Calu3 (cell line): Measurements from ENCODE around the gene TMEM181. TPM values are rescaled to one million over a fixed set of nuclear protein-coding genes. Genes with fewer than 3 reads are reported as not detected.

Experiments
- BruUV-seq: library from RNA; stranded (reverse); fragments of 400-500 nt; replicated peaks from 2 replicates; lab custom pipeline; 2021; lab: Mats Ljungman, UMichigan
- CTCF ChIA-PET: fragments of 300-600 bp; sonication (Branson Sonifier 250); formaldehyde crosslinking; loops from one replicate; lab custom pipeline; 2022; ENCODE audit warnings: antibody characterized with exemption; lab: Charles Lee
- DNase-seq: peaks from one replicate; pipeline ENCODE4 v3.0.0; 2022
- H3K27ac Mint-ChIP-seq: one replicate; pipeline ENCODE4 v1.8.0; 2022; ENCODE audit warnings: mixed read lengths; ENCODE audit not compliant: unreplicated experiment
- H3K27me3 Mint-ChIP-seq: one replicate; pipeline ENCODE4 v1.8.0; 2022; ENCODE audit warnings: mixed read lengths; ENCODE audit not compliant: unreplicated experiment
- H3K36me3 Mint-ChIP-seq: one replicate; pipeline ENCODE4 v1.8.0; 2022; ENCODE audit warnings: mild to moderate bottlenecking, moderate library complexity, mixed read lengths; ENCODE audit not compliant: insufficient read depth, unreplicated experiment
- H3K4me1 Mint-ChIP-seq: one replicate; pipeline ENCODE4 v1.8.0; 2022; ENCODE audit warnings: mild to moderate bottlenecking, low read depth, mixed read lengths; ENCODE audit not compliant: unreplicated experiment
- H3K4me3 Mint-ChIP-seq: one replicate; pipeline ENCODE4 v1.8.0; 2022; ENCODE audit warnings: mild to moderate bottlenecking, low read depth, moderate library complexity, mixed read lengths; ENCODE audit not compliant: unreplicated experiment
- H3K9me3 Mint-ChIP-seq: one replicate; pipeline ENCODE4 v1.8.0; 2022; ENCODE audit warnings: low read depth, mixed read lengths; ENCODE audit not compliant: unreplicated experiment
- CTCF ChIP-seq: fragments of 200-600 bp; IDR thresholded peaks from one replicate; pipeline ENCODE4 v1.8.0; 2022; ENCODE audit warnings: antibody characterized with exemption; ENCODE audit not compliant: unreplicated experiment
- intact Hi-C: fragments of 100-400 bp; cut with micrococcal nuclease; formaldehyde crosslinking; loops from one replicate; pipeline ENCODE4 v1.10.0; 2022; ENCODE audit not compliant: unreplicated experiment
- total RNA-seq: library from RNA; stranded (reverse); gene quantifications from 2 replicates; pipeline ENCODE4 v1.2.3, GENCODE V29; 2022

Gene TMEM181
- total RNA-seq, 1 experiment from 2014 or later: 48.7 TPM

- intact Hi-C loops: no loop called here
- H3K9me3 Mint-ChIP-seq: no peaks in the 10 kb centered on the region
- H3K4me1 Mint-ChIP-seq: peaks cover 43% of the 10 kb centered on the region
- BruUV-seq: no TSS peak
- CTCF ChIA-PET: interaction anchor here (1.2 kb wide), 1 partner anchor 355 kb away, joined by 3 read pairs; no protein-coding TSS in a partner anchor
- H3K27me3 Mint-ChIP-seq: no peaks in the 10 kb centered on the region
- no peak for DNase-seq
- H3K4me3 Mint-ChIP-seq: no peak overlapping the region
- no peak overlapping the region for H3K27ac Mint-ChIP-seq
- peaks cover 27% of the 10 kb centered on the region for H3K36me3 Mint-ChIP-seq
- TF ChIP-seq CTCF: no peak
Measured at GRCh38 chr6:158569036-158569435, 9.1 kb downstream of the TMEM181 start.

DNA sequence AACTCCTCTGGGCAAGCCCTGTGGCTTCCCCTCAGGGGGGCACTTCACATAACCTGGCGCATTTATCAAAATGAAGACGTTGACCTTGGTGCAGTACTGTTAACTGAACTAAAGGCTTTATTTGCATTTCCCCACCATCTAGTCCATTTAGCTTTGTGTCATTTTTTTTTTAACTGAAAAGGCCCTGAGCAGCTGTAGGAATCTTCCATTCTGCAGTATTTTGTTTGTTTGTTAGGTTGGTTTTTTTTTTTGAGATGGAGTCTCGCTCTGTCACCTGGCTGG lies 10.7 kb downstream of the TMEM181 start:
- no peak overlapping the region for H3K27ac Mint-ChIP-seq
- peaks cover 59% of the 10 kb centered on the region for H3K4me1 Mint-ChIP-seq
- no peak overlapping the region for H3K4me3 Mint-ChIP-seq
- no peak for TF ChIP-seq CTCF
- no peaks in the 10 kb centered on the region for H3K9me3 Mint-ChIP-seq
- DNase-seq: no peak
- CTCF ChIA-PET: interaction anchor here (1.1 kb wide), 1 partner anchor 31 kb away, joined by 3 read pairs; no protein-coding TSS in a partner anchor
- H3K27me3 Mint-ChIP-seq: no peaks in the 10 kb centered on the region
- intact Hi-C loops: no loop called here
- H3K36me3 Mint-ChIP-seq: peaks cover 32% of the 10 kb centered on the region
- no TSS peak for BruUV-seq

GRCh38 chr6:158571826-158572652 lies 12.1 kb downstream of the TMEM181 start:
- peaks cover 32% of the 10 kb centered on the region for H3K36me3 Mint-ChIP-seq
- DNase-seq: peak; percentile 84
- no peaks in the 10 kb centered on the region for H3K9me3 Mint-ChIP-seq
- TSS peak; percentile 50 for BruUV-seq
- TF ChIP-seq CTCF: no peak
- no peaks in the 10 kb centered on the region for H3K27me3 Mint-ChIP-seq
- H3K4me3 Mint-ChIP-seq: peak overlapping the region; percentile 77
- CTCF ChIA-PET: interaction anchor here (0.6 to 1.8 kb wide), 4 partner anchors 11 to 358 kb away, joined by 3 to 6 read pairs (median 4); no protein-coding TSS in a partner anchor
- H3K27ac Mint-ChIP-seq: peak overlapping the region; percentile 97
- peaks cover 63% of the 10 kb centered on the region for H3K4me1 Mint-ChIP-seq
- intact Hi-C loops: no loop called here

DNA sequence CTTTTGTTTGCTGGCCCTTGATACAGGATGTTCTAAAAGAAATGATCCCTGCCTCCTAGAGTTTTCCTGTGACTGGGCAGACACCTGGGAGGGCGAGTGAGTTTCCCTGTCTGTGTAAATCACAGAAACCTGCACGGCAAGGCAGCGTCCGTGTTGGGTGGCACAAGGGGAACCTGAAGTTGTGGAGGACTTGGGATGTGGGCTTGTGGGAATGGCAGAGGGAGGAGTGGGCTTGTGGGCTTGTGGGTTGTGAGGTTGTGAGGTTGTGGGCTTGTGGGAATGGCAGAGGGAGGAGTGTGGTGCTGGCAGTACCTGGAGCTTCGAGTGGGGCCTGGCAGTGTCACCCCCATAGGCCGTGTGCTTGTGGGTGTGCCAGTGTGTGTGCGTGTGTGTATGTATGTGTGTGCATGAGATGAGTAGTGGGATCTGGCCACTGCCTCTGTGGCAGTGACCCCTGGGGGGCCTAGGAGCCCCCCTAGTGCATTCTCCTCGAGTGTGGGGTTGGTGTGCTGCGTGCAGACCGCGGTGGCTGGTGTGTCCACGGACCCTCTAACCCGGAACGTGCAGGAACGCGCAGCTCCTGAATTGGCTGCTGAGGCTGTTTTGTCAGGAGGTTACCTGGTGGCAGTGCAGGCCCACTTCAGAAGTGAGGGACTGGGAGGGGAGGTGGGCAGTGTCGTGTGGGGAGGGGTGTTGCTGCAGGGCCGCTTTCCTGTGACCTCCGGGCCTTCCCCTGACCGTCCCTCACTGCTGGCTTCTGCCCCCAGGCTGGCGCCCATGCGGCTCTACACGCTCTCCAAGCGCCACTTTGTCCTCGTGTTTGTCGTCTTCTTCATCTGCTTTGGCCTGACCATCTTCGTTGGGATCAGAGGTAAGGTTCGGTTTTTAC lies 13.0 kb downstream of the TMEM181 start:
- peak overlapping the region; percentile 77 for H3K4me3 Mint-ChIP-seq
- peak overlapping the region; percentile 97 for H3K27ac Mint-ChIP-seq
- intact Hi-C loops: no loop called here
- no peak for DNase-seq
- CTCF ChIA-PET: interaction anchor here (0.6 to 1.8 kb wide), 3 partner anchors 16 to 359 kb away, joined by 3 to 6 read pairs (median 5); no protein-coding TSS in a partner anchor
- no peak for TF ChIP-seq CTCF
- no peaks in the 10 kb centered on the region for H3K9me3 Mint-ChIP-seq
- no peaks in the 10 kb centered on the region for H3K27me3 Mint-ChIP-seq
- BruUV-seq: no TSS peak
- H3K36me3 Mint-ChIP-seq: peaks cover 32% of the 10 kb centered on the region
- peaks cover 59% of the 10 kb centered on the region for H3K4me1 Mint-ChIP-seq
